ENCODE data around the gene AOC2.
"Not testable (repeated sequence)": the region's sequence is repeated elsewhere in the genome, so short reads cannot be mapped to it uniquely, and the experiment has no call there.

The AOC2 gene

DNA sequence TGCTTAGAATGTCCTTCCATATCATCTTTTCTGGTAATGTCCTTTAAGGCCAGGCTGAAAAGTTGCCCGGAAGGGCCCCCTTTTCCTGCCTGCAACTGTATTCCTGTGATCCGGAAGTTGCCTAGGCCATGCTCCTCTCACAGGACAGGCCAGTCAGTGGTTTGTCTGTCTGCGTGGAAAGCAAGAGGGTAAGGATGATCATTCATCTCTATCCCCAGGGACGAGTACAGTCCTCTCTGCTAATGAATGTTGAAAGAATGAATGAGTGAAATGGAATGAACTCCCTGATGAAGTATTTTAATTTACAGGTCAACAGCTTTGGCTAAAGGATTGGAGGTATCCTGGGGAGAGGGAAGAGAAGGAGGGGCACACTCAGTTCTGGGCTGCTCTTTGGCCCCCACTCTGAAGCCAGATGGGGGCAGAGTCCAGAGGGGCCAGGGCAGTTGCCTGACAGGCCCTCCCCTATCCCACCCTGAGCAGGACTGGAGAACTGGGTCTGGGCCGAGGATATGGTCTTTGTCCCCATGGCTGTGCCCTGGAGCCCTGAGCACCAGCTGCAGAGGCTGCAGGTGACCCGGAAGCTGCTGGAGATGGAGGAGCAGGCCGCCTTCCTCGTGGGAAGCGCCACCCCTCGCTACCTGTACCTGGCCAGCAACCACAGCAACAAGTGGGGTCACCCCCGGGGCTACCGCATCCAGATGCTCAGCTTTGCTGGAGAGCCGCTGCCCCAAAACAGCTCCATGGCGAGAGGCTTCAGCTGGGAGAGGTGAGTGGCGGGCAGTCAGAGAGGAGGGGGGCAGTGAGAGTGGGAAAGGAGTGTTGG lies 9.8 kb downstream of the AOC2 start:
- DNase-seq = no peak

DNA sequence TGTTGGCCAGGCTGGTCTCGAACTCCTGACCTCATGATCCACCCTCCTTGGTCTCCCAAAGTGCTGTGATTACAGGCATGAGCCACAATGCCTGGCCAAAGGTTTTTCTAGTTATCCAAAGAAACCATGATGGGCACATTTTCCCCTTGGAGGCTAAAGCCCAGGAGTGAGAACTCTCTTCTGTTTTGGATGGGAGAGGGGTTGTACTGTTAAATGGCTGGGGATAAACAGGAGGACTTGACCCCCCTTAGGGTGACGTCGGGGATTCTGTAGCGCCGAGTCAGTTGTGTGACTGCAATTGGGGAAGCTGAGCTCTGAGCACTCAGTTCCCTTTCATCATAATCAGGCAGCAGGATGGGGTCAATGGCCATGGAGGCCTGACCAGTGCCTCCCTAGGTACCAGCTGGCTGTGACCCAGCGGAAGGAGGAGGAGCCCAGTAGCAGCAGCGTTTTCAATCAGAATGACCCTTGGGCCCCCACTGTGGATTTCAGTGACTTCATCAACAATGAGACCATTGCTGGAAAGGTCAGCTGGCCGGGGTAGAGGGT lies 10.7 kb downstream of the AOC2 start:
- DNase-seq = no peak

DNA sequence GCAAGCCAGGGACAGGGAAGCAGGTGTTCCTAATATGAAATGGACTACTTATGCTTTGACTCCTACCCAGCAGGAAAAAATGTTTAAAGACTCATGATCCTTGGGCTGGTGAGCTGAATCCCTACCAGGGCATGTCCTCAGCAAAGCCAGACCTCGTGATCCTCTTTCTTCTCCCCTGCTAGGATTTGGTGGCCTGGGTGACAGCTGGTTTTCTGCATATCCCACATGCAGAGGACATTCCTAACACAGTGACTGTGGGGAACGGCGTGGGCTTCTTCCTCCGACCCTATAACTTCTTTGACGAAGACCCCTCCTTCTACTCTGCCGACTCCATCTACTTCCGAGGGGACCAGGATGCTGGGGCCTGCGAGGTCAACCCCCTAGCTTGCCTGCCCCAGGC lies 11.7 kb downstream of the AOC2 start:
- not testable (repeated sequence) for DNase-seq

DNA sequence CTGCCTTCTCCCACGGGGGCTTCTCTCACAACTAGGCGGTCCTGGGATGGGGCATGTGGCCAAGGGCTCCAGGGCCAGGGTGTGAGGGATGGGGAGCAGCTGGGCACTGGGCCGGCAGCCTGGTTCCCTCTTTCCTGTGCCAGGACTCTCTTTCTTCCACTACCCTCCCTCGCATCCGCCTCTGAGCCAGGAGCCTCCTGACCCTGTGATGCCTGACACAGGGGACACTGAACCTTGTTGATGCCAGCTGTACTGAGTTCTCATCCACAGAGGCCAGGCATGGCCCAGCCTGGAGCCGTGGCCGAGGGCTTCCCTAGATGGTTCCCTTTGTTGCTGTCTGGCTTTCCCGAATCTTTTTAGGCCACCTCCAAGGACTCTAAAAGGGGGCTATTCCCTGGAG lies 12.1 kb downstream of the AOC2 start:
- not testable (repeated sequence) for DNase-seq

- no peak for DNase-seq
Measured at GRCh38 chr17:42857389-42857788, 13.0 kb downstream of the AOC2 start.

- no peak for DNase-seq
Measured at GRCh38 chr17:42865638-42866094, 21.3 kb downstream of the AOC2 start.

GRCh38 chr17:42866216-42866615 lies 21.8 kb downstream of the AOC2 start:
- no peak for DNase-seq

DNA sequence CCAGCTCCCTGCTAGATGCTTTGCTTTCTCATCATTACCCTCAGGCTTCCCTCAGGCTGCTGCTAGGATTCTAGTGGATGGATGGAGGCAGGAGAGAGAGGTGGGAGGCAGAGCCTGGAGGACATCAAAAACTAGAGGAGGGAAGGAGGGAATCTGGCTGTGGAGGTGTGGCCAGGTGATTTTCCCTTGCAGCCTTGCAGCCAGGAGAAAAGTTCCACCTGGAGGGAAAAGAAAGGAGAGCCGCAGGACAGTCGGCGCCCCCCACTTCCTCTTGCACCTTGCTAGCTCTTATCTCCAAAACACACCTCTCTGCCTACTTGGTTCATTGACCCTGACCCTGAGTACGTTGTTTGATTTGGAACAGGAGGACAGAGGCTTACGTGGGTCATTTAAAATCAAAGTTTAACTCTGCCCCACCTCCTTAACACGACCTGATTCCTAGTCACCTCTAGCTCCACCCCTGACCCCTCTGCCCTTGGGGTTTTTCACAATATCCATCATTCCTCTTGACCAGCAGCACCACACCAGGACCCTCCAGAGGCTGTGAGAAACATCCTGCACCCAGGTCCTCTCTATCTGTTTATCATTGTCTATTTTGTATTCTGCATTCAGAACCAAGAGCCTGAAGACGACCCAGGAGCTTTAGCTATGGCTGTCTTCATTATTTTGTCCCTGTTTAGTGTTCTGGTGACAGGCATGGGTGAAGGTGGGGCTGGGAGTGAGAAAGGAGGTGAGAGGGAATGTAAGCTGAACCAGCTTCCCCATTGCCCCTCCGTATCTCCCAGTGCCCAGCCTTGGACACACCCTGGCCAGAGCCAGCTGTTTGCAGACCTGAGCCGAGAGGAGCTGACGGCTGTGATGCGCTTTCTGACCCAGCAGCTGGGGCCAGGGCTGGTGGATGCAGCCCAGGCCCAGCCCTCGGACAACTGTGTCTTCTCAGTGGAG lies 22.5 kb downstream of the AOC2 start:
- no peak for DNase-seq

- DNase-seq = not testable (repeated sequence)
Measured at GRCh38 chr17:42867694-42868261, 23.4 kb downstream of the AOC2 start.

DNA sequence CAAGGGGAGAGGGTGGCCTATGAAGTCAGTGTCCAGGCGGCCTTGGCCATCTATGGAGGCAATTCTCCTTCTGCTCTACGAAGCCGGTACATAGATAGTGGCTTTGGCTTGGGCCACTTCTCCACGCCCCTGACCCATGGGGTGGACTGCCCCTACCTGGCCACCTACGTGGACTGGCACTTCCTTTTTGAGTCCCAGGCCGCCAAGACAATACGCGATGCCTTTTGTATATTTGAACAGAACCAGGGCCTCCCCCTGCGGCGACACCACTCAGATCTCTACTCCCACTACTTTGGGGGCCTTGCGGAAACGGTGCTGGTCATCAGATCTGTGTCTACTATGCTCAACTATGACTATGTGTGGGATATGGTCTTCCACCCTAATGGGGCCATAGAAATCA lies 24.0 kb downstream of the AOC2 start:
- no peak for DNase-seq

- DNase-seq = no peak
Measured at GRCh38 chr17:42871647-42872046, 27.3 kb downstream of the AOC2 start.

- no peak for DNase-seq
Measured at GRCh38 chr17:42872251-42872965, 28.0 kb downstream of the AOC2 start.

DNA sequence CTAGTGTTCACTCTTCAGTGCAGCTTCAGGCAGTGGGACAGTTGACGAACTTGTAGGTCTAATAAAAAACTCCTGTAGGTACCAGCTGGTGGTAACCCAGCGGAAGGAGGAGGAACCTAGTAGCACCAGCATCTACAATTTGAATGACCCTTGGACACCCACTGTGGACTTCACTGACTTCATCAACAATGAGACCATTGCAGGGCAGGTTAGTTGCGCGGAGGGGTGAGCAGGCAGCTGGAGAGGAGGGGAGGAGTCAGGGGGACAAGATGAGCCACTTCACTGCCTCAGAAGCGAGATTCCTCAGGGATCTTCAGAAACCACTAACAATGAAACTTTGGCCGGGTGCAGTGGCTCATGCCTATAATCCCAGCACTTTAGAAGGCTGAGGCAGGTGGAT lies 28.9 kb downstream of the AOC2 start:
- no peak for DNase-seq

GRCh38 chr17:42873932-42874695 lies 29.7 kb downstream of the AOC2 start:
- not testable (repeated sequence) for DNase-seq

GRCh38 chr17:42877037-42877436 lies 32.7 kb downstream of the AOC2 start:
- no peak for DNase-seq

DNA sequence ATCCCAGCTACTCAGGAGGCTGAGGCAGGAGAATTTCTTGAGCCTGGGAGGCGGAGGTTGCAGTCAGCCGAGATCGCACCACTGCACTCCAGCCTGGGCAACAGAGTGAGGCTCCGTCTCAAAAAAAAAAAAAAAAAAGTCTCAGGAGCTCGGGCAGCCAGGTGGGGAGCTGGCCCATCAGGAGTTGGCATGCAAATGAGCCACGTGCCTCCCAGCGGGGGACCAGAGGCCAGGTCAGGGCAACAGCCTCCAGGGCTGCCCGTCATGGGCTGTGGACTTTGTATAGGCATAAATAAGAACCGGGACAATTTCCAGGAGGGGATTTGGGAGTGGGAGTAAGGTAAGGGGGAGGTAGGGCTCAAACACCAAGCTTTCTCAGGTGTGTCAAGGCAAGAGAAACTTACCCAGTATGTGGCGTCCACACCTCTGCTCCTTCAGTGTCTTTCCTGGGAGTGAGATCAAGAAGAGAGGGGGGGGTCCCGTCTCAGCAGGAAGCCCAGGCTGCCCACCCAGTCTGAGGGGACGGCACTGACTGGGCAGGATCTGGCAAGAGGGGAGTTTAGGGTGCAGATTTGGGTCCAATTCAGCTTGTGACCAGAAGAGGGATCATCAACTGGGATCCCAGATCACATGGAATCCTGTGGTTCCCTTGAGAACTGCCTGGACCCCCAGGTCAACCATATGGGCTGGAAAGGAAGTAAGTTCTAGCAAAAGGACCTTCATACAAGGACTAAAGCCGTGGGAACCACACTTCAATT lies 33.9 kb downstream of the AOC2 start:
- DNase-seq = no peak

DNA sequence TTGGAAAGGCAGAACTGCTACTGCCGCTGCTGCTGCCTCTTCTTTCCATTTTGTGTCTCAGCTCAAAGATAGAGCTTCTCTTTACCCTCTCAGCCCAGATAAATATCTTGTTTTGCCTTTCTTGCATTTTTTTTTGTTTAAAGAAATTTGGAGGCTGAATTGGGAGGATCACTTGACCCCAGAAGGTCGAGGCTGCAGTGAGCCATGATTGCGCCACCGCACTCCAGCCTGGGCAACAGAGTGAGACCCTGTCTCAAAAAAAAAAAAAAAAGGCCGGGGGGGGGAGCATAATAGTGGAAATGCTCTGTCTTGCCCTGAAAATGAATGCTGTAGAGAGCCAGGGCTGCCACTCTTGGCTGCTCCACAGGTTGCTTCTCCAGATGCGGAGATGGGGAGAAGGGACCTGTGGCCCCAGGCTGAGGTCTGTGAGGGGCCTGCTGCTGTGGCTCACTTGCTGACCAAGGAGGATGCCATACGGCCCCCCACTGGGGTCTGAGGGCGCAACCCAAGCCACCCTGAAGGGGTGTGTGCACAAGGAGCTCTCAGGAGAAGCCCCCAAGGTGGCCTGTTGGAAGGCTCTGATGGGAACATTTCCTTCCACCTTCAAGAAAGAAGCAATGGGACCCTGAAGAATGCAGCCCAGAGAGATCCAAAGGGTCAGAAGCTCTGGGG lies 34.7 kb downstream of the AOC2 start:
- no peak for DNase-seq

DNA sequence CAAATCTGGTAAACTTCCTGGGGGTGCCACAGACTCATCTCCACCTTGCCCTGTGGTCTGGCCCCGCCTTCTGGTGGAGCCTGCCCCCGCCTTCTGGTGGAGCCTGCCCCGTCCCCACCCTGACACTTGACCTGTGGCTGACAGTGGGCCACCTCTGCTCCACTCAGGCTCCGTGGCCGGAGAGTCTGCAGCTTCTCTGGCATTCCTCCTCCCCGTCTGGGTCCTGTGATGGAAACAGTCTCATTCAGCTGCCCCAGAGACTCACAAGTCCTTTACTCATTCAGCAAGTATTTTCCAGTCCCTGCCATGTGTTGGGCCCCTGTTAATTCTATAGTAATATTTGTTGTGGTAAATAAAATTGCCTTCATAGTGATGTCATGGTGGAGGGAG lies 35.2 kb downstream of the AOC2 start:
- no peak for DNase-seq

- no peak for DNase-seq
Measured at GRCh38 chr17:42880776-42881310, 36.5 kb downstream of the AOC2 start.

DNA sequence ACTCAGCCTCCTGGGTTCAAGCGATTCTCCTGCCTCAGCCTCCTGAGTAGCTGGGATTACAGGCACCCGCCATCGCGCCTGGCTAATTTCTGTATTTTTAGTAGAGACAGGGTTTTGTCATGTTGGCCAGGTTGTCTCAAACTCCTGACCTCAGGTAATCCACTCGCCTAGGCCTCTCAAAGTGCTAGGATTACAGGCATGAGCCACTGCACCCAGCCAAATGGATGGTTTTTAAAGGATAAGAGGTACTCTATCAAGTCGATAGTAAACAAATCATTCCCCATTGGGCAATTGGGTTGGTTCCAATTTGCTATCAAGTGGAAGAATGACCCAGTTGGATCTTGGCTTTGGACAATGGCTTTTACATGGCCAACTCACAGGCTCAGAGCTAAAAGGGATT lies 37.3 kb downstream of the AOC2 start:
- DNase-seq = not testable (repeated sequence)

Measured in NCI-H2171 treated with DMSO at 0.1 percent for 48 hours (cell line).